Neural cell (in vitro differentiated cells): Measurements from ENCODE around the gene SUMO4. TPM values are rescaled to one million over a fixed set of nuclear protein-coding genes. Genes with fewer than 3 reads are reported as not detected.

Experiments
- H2AFZ ChIP-seq: fragments of 200-600, 300-800 bp; sonication (generic), shearing (Covaris generic); 2 replicates; pipeline ENCODE4 v1.6.0; 2014; ENCODE audit warnings: low read depth, mild to moderate bottlenecking, antibody characterized with exemption, low read length, moderate library complexity
- H3F3A ChIP-seq: fragments of 200-600 bp; shearing (Covaris generic); 2 replicates; pipeline ENCODE4 v1.6.1; 2016; ENCODE audit warnings: mild to moderate bottlenecking, moderate library complexity, mixed read lengths, antibody characterized with exemption, low read length; ENCODE audit not compliant: insufficient read depth, poor library complexity, severe bottlenecking
- H3K27ac ChIP-seq: fragments of 200-600, 300-800 bp; sonication (generic), shearing (Covaris generic); 2 replicates; pipeline ENCODE4 v1.5.1; 2014; ENCODE audit warnings: mild to moderate bottlenecking, low read length, moderate library complexity
- H3K27me3 ChIP-seq: fragments of 300-800, 200-600 bp; sonication (generic), shearing (Covaris generic); 2 replicates; pipeline ENCODE4 v1.6.0; 2014; ENCODE audit warnings: mild to moderate bottlenecking, low read depth, low read length, moderate library complexity; ENCODE audit not compliant: insufficient read depth
- H3K36me3 ChIP-seq: fragments of 300-800, 200-600 bp; sonication (generic), shearing (Covaris generic); 2 replicates; pipeline ENCODE4 v1.5.1; 2014; ENCODE audit warnings: mild to moderate bottlenecking, antibody characterized with exemption, low read length, moderate library complexity; ENCODE audit not compliant: insufficient read depth
- H3K4me2 ChIP-seq: fragments of 300-800, 200-600 bp; sonication (generic), shearing (Covaris generic); 2 replicates; pipeline ENCODE4 v1.6.0; 2014; ENCODE audit warnings: mild to moderate bottlenecking, low read length
- H3K4me3 ChIP-seq: fragments of 300-800, 200-600 bp; sonication (generic), shearing (Covaris generic); 2 replicates; pipeline ENCODE4 v1.5.1; 2014; ENCODE audit warnings: mild to moderate bottlenecking, low read length, moderate library complexity
- H3K79me2 ChIP-seq: fragments of 200-600 bp; shearing (Covaris generic); replicated peaks from 2 replicates; pipeline ENCODE4 v1.6.0; 2014; ENCODE audit warnings: mild to moderate bottlenecking, low read length, moderate library complexity; ENCODE audit not compliant: insufficient read depth
- H3K9ac ChIP-seq: fragments of 300-800, 200-600 bp; sonication (generic), shearing (Covaris generic); 2 replicates; pipeline ENCODE4 v1.6.1; 2016; ENCODE audit warnings: mild to moderate bottlenecking, low read length, mixed read lengths
- H3K9me2 ChIP-seq: fragments of 200-600 bp; shearing (Covaris generic); 2 replicates; pipeline ENCODE4 v1.6.1; 2016; ENCODE audit warnings: mild to moderate bottlenecking, low read length, mixed read lengths; ENCODE audit not compliant: insufficient read depth
- H3K9me3 ChIP-seq: fragments of 200-600, 300-800 bp; sonication (generic), shearing (Covaris generic); 2 replicates; pipeline ENCODE4 v1.6.1; 2016; ENCODE audit warnings: mild to moderate bottlenecking, mixed run types, low read length, moderate library complexity, mixed read lengths
- H4K20me1 ChIP-seq: fragments of 200-600 bp; shearing (Covaris generic); 2 replicates; pipeline ENCODE4 v1.6.1; 2016; ENCODE audit warnings: mild to moderate bottlenecking, mixed run types; ENCODE audit not compliant: insufficient read depth
- EP300 ChIP-seq: fragments of 450-650 bp; conservative IDR thresholded peaks from 2 replicates; pipeline ENCODE4 v1.6.1; 2014; ENCODE audit warnings: antibody characterized with exemption, mild to moderate bottlenecking, moderate library complexity; ENCODE audit not compliant: poor library complexity, severe bottlenecking
- EZH2 ChIP-seq: fragments of 200-600, 300-800 bp; shearing (Covaris generic), sonication (generic); IDR thresholded peaks from 2 replicates; pipeline ENCODE4 v1.6.1; 2014; ENCODE audit warnings: antibody characterized with exemption, low read length, borderline replicate concordance, mild to moderate bottlenecking; ENCODE audit not compliant: insufficient read depth, poor library complexity, severe bottlenecking
- MXI1 ChIP-seq: fragments of 450-650 bp; conservative IDR thresholded peaks from 2 replicates; pipeline ENCODE4 v1.6.1; 2014; ENCODE audit warnings: antibody characterized with exemption, mild to moderate bottlenecking; ENCODE audit not compliant: poor library complexity, severe bottlenecking
- POLR2AphosphoS5 ChIP-seq: IDR thresholded peaks from 2 replicates; pipeline ENCODE4 v1.6.1; 2012
- RAD21 ChIP-seq: fragments of 450-650 bp; conservative IDR thresholded peaks from 2 replicates; pipeline ENCODE4 v1.6.1; 2014; ENCODE audit warnings: antibody characterized with exemption, mild to moderate bottlenecking, moderate library complexity
- SMC3 ChIP-seq: fragments of 450-650 bp; conservative IDR thresholded peaks from 2 replicates; pipeline ENCODE4 v1.6.1; 2014; ENCODE audit warnings: antibody characterized with exemption, mild to moderate bottlenecking, moderate library complexity; ENCODE audit not compliant: poor library complexity
- TAF1 ChIP-seq: IDR thresholded peaks from 2 replicates; pipeline ENCODE4 v1.6.1; 2012; ENCODE audit warnings: low read depth
- polyA plus RNA-seq: library from polyadenylated mRNA; depleted of rRNA; stranded (reverse); fragments of >200 nt; gene quantifications from 2 replicates; pipeline ENCODE4 v1.2.3, GENCODE V29; 2014
- TF ChIP-seq, protein P1 (sequence below): fragments of 450-650 bp; IDR thresholded peaks from 2 replicates; pipeline ENCODE4 v1.5.1; 2014; ENCODE audit warnings: antibody characterized with exemption, mild to moderate bottlenecking, moderate library complexity; ENCODE audit not compliant: poor library complexity, severe bottlenecking
- TF ChIP-seq, protein P2 (sequence below): IDR thresholded peaks from 2 replicates; pipeline ENCODE4 v1.6.1; 2012; ENCODE audit warnings: borderline replicate concordance

The SUMO4 gene
- polyA plus RNA-seq, 1 donor from 2014 or later = not detected

DNA sequence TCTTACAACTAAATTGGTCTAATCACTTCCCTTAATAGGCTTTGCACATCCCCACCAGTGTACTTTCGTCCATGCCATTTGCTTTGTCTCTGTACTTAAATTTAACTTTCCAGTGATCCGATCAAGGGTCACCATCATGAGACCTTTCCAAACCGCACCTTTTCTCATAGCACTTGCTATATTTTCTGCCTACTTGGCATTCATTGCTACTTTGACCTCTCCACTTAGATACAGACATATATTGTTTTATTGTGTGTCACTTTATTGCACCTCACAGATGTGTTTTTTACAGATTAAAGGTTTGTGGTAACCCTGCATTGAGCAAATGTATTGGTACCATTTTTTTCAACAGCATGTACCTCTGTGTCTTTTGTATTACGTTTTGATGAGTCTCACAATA, 14.8 kb downstream of the SUMO4 start:
- TF ChIP-seq EP300 (no peak), TAF1 (no peak), RAD21 (no peak), MXI1 (no peak), POLR2AphosphoS5 (no peak), EZH2 (no peak), SMC3 (no peak)
- TF ChIP-seq, protein P1, sequence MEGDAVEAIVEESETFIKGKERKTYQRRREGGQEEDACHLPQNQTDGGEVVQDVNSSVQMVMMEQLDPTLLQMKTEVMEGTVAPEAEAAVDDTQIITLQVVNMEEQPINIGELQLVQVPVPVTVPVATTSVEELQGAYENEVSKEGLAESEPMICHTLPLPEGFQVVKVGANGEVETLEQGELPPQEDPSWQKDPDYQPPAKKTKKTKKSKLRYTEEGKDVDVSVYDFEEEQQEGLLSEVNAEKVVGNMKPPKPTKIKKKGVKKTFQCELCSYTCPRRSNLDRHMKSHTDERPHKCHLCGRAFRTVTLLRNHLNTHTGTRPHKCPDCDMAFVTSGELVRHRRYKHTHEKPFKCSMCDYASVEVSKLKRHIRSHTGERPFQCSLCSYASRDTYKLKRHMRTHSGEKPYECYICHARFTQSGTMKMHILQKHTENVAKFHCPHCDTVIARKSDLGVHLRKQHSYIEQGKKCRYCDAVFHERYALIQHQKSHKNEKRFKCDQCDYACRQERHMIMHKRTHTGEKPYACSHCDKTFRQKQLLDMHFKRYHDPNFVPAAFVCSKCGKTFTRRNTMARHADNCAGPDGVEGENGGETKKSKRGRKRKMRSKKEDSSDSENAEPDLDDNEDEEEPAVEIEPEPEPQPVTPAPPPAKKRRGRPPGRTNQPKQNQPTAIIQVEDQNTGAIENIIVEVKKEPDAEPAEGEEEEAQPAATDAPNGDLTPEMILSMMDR = no peak
- TF ChIP-seq, protein P2, sequence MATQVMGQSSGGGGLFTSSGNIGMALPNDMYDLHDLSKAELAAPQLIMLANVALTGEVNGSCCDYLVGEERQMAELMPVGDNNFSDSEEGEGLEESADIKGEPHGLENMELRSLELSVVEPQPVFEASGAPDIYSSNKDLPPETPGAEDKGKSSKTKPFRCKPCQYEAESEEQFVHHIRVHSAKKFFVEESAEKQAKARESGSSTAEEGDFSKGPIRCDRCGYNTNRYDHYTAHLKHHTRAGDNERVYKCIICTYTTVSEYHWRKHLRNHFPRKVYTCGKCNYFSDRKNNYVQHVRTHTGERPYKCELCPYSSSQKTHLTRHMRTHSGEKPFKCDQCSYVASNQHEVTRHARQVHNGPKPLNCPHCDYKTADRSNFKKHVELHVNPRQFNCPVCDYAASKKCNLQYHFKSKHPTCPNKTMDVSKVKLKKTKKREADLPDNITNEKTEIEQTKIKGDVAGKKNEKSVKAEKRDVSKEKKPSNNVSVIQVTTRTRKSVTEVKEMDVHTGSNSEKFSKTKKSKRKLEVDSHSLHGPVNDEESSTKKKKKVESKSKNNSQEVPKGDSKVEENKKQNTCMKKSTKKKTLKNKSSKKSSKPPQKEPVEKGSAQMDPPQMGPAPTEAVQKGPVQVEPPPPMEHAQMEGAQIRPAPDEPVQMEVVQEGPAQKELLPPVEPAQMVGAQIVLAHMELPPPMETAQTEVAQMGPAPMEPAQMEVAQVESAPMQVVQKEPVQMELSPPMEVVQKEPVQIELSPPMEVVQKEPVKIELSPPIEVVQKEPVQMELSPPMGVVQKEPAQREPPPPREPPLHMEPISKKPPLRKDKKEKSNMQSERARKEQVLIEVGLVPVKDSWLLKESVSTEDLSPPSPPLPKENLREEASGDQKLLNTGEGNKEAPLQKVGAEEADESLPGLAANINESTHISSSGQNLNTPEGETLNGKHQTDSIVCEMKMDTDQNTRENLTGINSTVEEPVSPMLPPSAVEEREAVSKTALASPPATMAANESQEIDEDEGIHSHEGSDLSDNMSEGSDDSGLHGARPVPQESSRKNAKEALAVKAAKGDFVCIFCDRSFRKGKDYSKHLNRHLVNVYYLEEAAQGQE = no peak
- Histone ChIP-seq H2AFZ (no peak overlapping the region), H4K20me1 (no peaks in the 10 kb centered on the region), H3K79me2 (no peaks in the 10 kb centered on the region), H3K36me3 (peaks cover under 1% of the 10 kb centered on the region), H3K4me2 (no peak overlapping the region), H3K9me2 (no peaks in the 10 kb centered on the region), H3K9me3 (no peaks in the 10 kb centered on the region), H3K27me3 (no peaks in the 10 kb centered on the region), H3K4me3 (no peak overlapping the region), H3K9ac (no peak overlapping the region), H3F3A (no peaks in the 10 kb centered on the region), H3K27ac (no peak overlapping the region)

DNA sequence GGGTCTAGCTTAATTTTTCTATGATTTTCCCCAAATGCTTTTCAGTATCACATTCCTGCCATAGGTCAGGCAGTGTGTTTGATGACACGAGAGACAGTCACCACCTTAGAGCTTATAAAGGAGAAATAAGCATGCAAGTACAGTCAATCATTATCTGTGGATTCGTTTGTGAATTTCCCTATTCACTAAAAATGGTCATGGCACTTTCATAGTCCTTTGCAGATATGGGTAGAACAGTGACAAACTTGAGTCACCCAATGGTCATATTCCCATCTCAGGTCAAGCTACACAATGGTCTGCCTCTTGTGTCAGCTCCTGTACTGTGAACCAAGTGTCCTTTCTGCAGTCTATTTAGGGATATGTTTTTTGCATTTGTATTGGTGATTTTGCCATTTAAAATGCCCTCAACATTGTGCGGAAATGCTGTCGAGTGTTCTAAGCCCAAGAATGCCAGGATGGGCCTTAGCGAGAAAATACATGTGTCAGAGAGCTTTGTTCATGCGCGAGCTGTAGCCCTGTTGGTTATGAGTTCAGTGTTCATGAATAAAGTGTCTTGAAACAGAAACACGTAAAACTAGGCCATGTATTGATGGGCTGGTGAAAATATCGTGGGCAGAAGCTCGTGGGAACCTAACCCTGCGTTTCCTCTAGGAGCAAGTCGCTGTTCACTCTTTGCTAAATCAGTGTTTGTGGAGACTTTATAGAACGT, 19.8 kb downstream of the SUMO4 start:
- no peaks in the 10 kb centered on the region for H3F3A ChIP-seq
- H3K27me3 ChIP-seq = no peaks in the 10 kb centered on the region
- no peaks in the 10 kb centered on the region for H3K9me3 ChIP-seq
- no peak overlapping the region for H3K27ac ChIP-seq
- no peaks in the 10 kb centered on the region for H3K79me2 ChIP-seq
- no peaks in the 10 kb centered on the region for H4K20me1 ChIP-seq
- TF ChIP-seq MXI1 (no peak), SMC3 (no peak), POLR2AphosphoS5 (no peak), RAD21 (no peak), EZH2 (no peak), EP300 (no peak), TAF1 (no peak)
- TF ChIP-seq, protein P1 = no peak
- TF ChIP-seq, protein P2 = no peak
- no peak overlapping the region for H2AFZ ChIP-seq
- H3K4me2 ChIP-seq = no peak overlapping the region
- no peaks in the 10 kb centered on the region for H3K9me2 ChIP-seq
- no peak overlapping the region for H3K4me3 ChIP-seq
- H3K36me3 ChIP-seq = no peaks in the 10 kb centered on the region
- no peak overlapping the region for H3K9ac ChIP-seq
